ENCODE data around the gene OTX2.

The OTX2 gene

GRCh38 chr14:56811593-56812363 is 1.5 kb upstream of the OTX2 start:
- no peak for DNase-seq

GRCh38 chr14:56810836-56811592 is 735 bp upstream of the OTX2 start:
- DNase-seq: no peak

- DNase-seq: no peak
These were observed 771 bp downstream of the OTX2 start for GRCh38 chr14:56809270-56810146.

DNA sequence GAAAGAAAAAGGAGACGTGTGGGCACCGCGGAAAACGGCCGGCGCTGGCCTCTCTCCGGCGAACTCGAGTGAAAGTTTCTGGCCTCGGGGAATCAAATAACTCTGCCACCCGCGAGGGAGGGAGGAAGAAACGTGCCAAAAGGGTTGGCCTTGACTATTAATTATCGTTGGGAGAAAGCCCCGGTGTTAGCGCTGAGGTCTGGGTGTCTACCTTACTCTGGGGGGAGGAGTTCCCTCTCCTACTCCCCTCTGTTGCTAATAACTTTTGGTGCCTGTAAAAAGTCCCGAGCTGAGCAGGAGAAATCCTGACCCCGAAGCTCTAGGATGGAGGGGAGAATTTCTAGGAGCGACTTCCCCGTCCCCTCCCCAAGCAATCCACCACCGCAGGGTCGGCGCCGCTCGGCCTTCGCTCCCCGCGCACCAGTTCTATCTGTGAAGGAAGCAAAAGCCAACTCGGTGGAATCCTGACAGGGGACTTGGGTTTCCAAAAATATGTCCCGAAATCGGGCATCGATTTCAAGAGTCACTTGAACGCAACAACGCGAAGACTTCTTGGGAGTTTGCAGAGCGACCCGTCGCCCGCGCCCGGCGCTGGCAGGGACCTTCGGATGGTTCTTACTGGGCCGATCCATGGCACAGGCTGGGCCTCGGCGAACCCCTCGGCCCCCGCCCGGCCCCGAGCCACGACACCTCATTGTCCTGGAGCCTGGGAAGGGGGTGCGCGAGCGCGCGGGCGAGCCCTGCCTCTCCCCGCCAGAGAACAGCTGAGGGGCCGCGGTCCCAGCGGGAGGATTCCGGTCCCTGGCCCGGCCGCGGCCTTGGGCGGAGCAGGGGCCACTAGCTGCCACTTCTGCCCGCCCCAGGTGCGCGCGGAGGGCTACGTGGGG is 1.7 kb downstream of the OTX2 start:
- DNase-seq: no peak

DNA sequence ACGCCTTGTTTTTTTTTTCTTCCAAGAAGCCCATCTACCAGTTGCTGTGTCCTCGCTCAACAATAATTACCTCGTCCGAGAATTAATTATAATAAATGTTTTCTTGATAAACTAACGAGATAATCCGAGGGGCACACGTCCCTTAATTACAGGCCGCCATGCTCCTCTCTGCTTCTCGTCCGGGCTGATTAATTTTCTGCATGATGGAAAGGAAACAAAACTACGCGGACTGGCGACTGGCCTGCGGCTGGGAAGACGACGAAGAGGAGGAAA is 2.2 kb downstream of the OTX2 start:
- DNase-seq: no peak

GRCh38 chr14:56807386-56808109 is 2.7 kb downstream of the OTX2 start:
- no peak for DNase-seq

DNA sequence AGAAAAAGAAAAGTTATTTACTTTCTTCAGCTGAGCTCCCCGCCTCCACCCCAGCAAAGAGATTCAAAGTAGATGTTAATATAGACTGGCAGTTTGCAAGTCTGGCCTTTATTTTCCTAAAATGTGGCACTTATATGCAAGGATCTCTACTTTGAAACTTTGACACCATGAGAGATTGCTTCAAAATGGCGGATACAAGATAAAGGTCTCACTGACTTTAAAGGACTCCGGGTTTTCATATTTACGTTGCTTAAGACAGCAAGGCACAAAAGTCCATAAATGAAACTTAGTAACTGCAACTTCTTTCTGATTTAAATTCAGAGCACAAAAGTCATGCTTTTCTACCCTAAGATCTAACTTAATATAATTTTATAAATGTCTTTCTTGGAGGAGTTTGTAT is 3.5 kb downstream of the OTX2 start:
- DNase-seq: no peak

- no peak for DNase-seq
These were observed 4.1 kb downstream of the OTX2 start for GRCh38 chr14:56805992-56806727.

DNA sequence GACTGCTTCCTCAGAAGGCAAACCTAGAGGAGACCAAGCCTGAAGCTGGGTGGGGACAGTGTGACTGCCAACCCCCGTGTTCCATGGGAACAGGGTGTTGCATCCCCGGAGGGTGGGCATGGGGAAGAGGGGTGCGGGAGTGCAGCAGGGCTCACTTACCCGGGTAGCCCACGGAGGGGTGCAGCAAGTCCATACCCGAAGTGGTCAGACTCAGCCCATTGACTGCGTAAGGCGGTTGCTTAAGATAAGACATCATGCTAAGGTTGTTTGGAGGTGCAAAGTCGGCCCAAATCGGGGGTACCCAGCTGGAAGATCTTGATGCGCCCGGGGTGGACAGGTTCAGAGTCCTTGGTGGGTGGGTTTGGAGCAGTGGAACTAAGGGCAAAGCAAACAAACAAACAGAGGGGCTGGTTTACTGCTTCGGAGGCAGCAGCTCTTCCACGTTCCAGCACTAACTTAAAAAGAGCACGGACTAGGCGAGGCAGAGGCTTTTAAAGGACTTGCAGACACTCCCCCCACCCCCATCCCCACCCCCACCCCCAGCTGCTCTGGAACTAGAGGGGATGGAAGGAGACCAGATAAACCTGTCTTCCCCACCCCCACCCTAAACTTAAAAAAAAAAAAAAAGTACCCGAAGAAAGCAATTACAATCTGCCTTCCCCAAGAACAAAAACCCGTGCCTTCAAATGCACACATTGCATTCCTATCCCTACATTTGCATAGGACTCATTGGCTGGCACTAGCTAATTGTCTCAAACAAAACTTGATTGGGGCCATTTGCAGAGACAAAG is 4.9 kb downstream of the OTX2 start:
- no peak for DNase-seq

GRCh38 chr14:56803816-56804535 is 6.3 kb downstream of the OTX2 start:
- DNase-seq: no peak

- DNase-seq: no peak
These were observed 8.4 kb downstream of the OTX2 start for GRCh38 chr14:56801920-56802319.

DNA sequence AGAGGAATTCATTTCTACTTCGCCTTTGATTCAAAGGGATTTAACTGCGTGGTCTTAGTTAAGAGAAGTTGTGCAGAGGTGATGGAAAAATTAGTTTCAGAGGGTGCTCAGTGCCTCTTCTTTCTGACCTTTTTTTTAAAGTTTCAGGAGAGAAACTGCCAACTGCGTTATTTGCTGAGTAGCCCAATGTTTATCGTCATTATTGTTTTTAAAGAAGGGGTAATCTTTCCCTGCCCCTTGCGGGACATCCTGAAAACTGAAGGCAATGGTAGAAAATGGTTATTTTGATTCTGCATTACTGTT is 11.0 kb downstream of the OTX2 start:
- no peak for DNase-seq

GRCh38 chr14:56798447-56799342 is 11.6 kb downstream of the OTX2 start:
- no peak for DNase-seq

DNA sequence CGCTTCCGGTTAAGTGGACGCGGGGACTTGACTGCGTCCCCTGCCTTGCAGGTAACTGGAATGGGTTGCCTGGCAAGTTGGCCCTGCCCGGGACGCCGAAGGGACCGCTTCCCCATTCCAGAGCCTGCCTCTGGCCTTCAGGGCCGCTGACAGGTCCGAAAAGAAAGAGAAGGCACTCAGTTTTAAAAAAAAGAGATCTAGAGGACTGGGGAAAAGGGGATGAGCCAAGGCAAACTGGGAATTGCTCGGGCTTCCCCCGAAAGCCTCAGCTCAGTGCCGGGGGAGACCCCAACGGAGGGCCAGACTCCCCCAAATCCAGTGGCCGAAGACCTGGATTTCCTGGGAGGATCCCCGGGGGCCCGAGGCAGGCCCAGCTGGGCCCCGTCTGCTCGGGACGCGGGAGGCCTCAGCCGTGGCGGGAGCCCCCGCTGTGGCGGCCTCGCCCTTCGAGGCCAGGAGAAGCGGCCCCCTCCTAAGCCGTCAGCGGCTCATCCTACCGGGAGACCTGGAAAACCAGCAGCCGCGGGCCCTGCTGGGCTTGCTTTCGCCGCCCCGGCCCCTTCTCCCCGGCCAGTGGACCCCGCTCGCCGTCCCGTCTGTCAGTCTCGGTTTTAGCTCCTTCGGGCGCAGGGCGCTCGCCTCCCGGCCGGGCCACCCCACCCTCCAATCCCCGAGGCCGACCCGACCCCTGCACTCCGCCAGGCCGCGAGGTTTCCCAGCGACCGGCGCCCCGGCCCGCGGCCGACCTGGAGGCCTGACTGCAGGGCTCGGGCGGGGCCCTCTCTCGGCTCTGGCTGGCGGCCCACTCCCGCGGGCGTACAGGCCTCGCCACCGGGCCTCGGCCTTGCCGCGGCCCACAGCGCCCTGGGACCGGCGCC is 12.5 kb downstream of the OTX2 start:
- DNase-seq: no peak

DNA sequence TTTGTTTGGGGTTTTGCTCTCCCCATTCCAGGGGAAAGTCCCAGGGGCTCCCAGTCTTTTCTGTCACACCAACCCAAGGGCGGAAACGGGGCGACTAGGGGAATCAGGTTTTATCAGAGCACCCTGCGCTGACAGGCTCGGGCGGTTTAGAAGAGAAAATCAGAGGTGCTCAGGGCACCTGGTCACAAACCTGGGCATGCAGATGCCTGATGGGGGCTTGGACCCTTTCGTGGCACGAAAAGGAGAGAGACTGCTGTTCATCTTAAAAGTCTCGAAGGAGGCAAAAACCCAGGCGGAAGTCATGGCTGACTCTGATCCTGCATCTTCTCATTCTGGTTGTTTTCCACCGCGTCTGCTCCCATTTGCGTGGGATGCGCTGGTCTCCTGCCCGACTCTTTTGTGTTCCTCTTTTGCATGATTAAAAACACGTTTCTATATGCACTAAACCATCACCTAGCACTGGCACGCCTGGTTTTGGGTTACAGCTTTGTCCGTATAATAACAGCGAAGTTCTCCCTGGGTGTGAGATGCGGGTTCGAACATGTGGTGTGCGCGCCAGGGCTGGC is 13.2 kb downstream of the OTX2 start:
- no peak for DNase-seq

DNA sequence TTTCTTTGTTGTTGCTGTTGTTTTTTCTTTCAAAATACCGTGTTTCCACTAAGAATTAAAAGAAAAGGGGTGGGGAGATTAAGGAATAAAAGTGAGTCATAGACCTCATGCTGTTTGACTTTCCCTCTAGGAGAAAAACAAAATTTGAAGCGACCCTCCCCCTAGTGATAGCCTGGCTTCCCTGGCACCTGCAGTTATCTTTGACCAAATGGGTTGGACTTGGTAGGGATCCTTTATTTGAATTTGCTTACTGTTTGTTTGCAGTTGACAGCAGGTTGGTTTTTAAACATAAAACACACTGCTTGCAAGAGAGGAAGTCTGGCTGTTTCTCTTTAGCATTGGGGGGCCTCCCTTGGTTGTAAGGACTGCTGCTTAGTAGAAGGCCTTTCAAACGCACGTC is 14.0 kb downstream of the OTX2 start:
- DNase-seq: no peak

DNA sequence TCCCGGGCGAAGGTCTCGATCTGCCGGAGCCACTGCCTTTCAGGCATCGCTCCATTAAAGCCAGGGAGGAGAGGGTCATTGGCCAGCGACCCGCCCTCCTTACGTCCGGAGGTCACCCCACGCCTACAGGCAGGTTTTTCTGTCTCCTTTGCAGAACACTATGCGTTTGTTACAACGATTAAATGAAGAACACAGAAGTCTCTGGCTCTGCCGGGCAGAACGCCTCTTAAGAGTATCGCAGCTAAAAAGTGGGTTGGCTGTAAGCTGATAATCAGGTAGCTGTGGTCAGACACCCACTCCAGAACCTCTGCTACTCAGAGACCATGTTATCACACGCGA is 15.0 kb downstream of the OTX2 start:
- DNase-seq: no peak

Measured in hematopoietic multipotent progenitor cell treated with erythropoietin and hydrocortisone succinate and interleukin-3 and kit ligand, for 6 days (in vitro differentiated cells).